ENCODE data around the gene SHC1. TPM values are rescaled to one million over a fixed set of nuclear protein-coding genes. Genes with fewer than 3 reads are reported as not detected.

Gene SHC1
- polyA plus RNA-seq, 1 experiment = 371 TPM

- ChIA-PET CTCF (interaction anchor here (1.3 to 1.8 kb wide), 2 partner anchors 272 to 382 kb away, joined by 6 to 7 read pairs; no protein-coding TSS in a partner anchor), POLR2A (interaction anchor here (0.6 to 1.1 kb wide), 3 partner anchors 29 to 317 kb away, joined by 3 to 5 read pairs (median 3); partner anchors contain the start of gene SHC1)
- Histone ChIP-seq H3K4me3 (ENCODE audit: low read depth, low read length) (no peak overlapping the region), H3K9me3 (ENCODE audit: control insufficient read depth, insufficient read depth, low read length) (no peaks in the 10 kb centered on the region), H3K27me3 (ENCODE audit: control insufficient read depth, insufficient read depth, low read length) (peaks cover 2% of the 10 kb centered on the region), H3K27ac (ENCODE audit: low read depth, low read length) (no peak overlapping the region)
- TF ChIP-seq CTCF (IDR thresholded peaks at IDR 0.05; ENCODE audit: low read depth, low read length) = no peak
- no peak for DNase-seq (ENCODE audit: low read depth, low spot score)
These were observed 29.1 kb downstream of the SHC1 start for GRCh38 chr1:154941333-154942013.

GRCh38 chr1:154940651-154941194 lies 29.8 kb downstream of the SHC1 start:
- no peak for DNase-seq (ENCODE audit: low read depth, low spot score)
- POLR2A ChIA-PET = interaction anchor here (0.6 to 1.1 kb wide), 3 partner anchors 30 to 317 kb away, joined by 3 to 5 read pairs (median 3); partner anchors contain the start of gene SHC1
- no peaks in the 10 kb centered on the region for H3K9me3 ChIP-seq (ENCODE audit: control insufficient read depth, insufficient read depth, low read length)
- no peak overlapping the region for H3K27ac ChIP-seq (ENCODE audit: low read depth, low read length)
- peaks cover 2% of the 10 kb centered on the region for H3K27me3 ChIP-seq (ENCODE audit: control insufficient read depth, insufficient read depth, low read length)
- CTCF ChIA-PET = interaction anchor here (1.2 to 1.8 kb wide), 3 partner anchors 58 to 381 kb away, joined by 4 to 7 read pairs (median 6); no protein-coding TSS in a partner anchor
- TF ChIP-seq CTCF (IDR thresholded peaks at IDR 0.05; ENCODE audit: low read depth, low read length) = no peak
- no peak overlapping the region for H3K4me3 ChIP-seq (ENCODE audit: low read depth, low read length)

- H3K9me3 ChIP-seq (ENCODE audit: control insufficient read depth, insufficient read depth, low read length) = no peaks in the 10 kb centered on the region
- H3K27ac ChIP-seq (ENCODE audit: low read depth, low read length) = no peak overlapping the region
- H3K27me3 ChIP-seq (ENCODE audit: control insufficient read depth, insufficient read depth, low read length) = peaks cover 2% of the 10 kb centered on the region
- no peak overlapping the region for H3K4me3 ChIP-seq (ENCODE audit: low read depth, low read length)
- ChIA-PET POLR2A (interaction anchor here (1.1 kb wide), 1 partner anchor 31 kb away, joined by 3 read pairs; the partner anchor contains the start of gene SHC1), CTCF (interaction anchor here (0.7 to 1.8 kb wide), 4 partner anchors 59 to 380 kb away, joined by 3 to 7 read pairs (median 5); no protein-coding TSS in a partner anchor)
- no peak for TF ChIP-seq CTCF (IDR thresholded peaks at IDR 0.05; ENCODE audit: low read depth, low read length)
- DNase-seq (ENCODE audit: low read depth, low spot score) = no peak
These were observed 30.4 kb downstream of the SHC1 start for GRCh38 chr1:154940213-154940560.

- CTCF ChIA-PET = interaction anchor here (1.2 to 1.5 kb wide), 2 partner anchors 147 to 379 kb away, joined by 3 to 6 read pairs; no protein-coding TSS in a partner anchor
- TF ChIP-seq CTCF (IDR thresholded peaks at IDR 0.05; ENCODE audit: low read depth, low read length) = no peak
- Histone ChIP-seq H3K27ac (ENCODE audit: low read depth, low read length) (no peak overlapping the region), H3K4me3 (ENCODE audit: low read depth, low read length) (no peak overlapping the region), H3K27me3 (ENCODE audit: control insufficient read depth, insufficient read depth, low read length) (peaks cover 2% of the 10 kb centered on the region), H3K9me3 (ENCODE audit: control insufficient read depth, insufficient read depth, low read length) (no peaks in the 10 kb centered on the region)
- POLR2A ChIA-PET = no interaction called here
- DNase-seq (ENCODE audit: low read depth, low spot score) = no peak
These were observed 31.7 kb downstream of the SHC1 start for GRCh38 chr1:154938604-154939399.
